Prostate gland (tissue), 2 donors: Measurements from ENCODE around the gene FLVCR1. TPM values are rescaled to one million over a fixed set of nuclear protein-coding genes. Genes with fewer than 3 reads are reported as not detected.

Experiments used
- DNase-seq: peaks from one replicate; pipeline ENCODE4 v3.0.0-alpha.2; 2019; ENCODE audit warnings: low spot score
- H3K27ac ChIP-seq, 2 donors: fragments of 200-600 bp; sonication (generic); 2 replicates each; pipeline ENCODE4 v1.5.1; 2017 to 2019
- H3K27me3 ChIP-seq: fragments of 200-600 bp; sonication (generic); replicated peaks from 2 replicates; pipeline ENCODE4 v1.5.1; 2019; ENCODE audit not compliant: insufficient read depth
- H3K36me3 ChIP-seq, 2 donors: fragments of 200-600 bp; sonication (generic); 1 replicate in 1 of 2; 2 replicates in 1 of 2; pipeline versions ENCODE4 v1.5.1 to v1.8.1; 2017 to 2019
- H3K4me1 ChIP-seq: fragments of 200-600 bp; sonication (generic); replicated peaks from 2 replicates; pipeline ENCODE4 v1.5.1; 2019
- H3K4me3 ChIP-seq, 2 donors: fragments of 200-600 bp; sonication (generic); 2 replicates each; pipeline ENCODE4 v1.5.1; 2017 to 2019
- H3K9me3 ChIP-seq: fragments of 200-600 bp; sonication (generic); 2 replicates; pipeline ENCODE4 v1.5.1; 2017
- CTCF ChIP-seq, 4 experiments: fragments of 200-600 bp in 2 of 4; fragments of 450-650 bp in 2 of 4; sonication (generic) in 2 of 4; IDR thresholded peaks; 1 replicate in 3 of 4; 2 replicates in 1 of 4; pipeline ENCODE4 v1.5.1; 2016 to 2019; ENCODE audit warnings: antibody characterized with exemption in 4 of 4, mild to moderate bottlenecking in 2 of 4, moderate library complexity in 2 of 4
- POLR2A ChIP-seq: fragments of 450-650 bp; IDR thresholded peaks from one replicate; pipeline ENCODE4 v1.6.1; 2016; ENCODE audit warnings: antibody characterized with exemption, mild to moderate bottlenecking
- POLR2AphosphoS5 ChIP-seq: sonication (generic); formaldehyde crosslinking; IDR thresholded peaks from one replicate; pipeline ENCODE4 v1.6.1; 2017; ENCODE audit warnings: antibody characterized with exemption
- WGBS: methylation state at CpG from one replicate; pipeline ENCODE4 v1.1.5; 2018; 5-methylcytosine and 5-hydroxymethylcytosine counted together
- intact Hi-C: fragments of 100-400 bp; cut with DNase I; formaldehyde crosslinking; loops from one replicate; pipeline ENCODE4 v1.14.2; 2022
- total RNA-seq, 2 donors: library from RNA; depleted of rRNA; stranded (reverse); fragments of >200 nt; gene quantifications; one replicate each; pipeline ENCODE4 v1.1.0, GENCODE V29; 2016

FLVCR1 gene
- total RNA-seq, 2 donors from 2014 or later: 11.1 to 13.4 TPM

- no peak for DNase-seq
- 93% methylated on average over 2 of the region's 2 CpGs for WGBS
- intact Hi-C loops: no loop called here
- H3K4me1 ChIP-seq: no peaks in the 10 kb centered on the region
- H3K27ac ChIP-seq: no peak overlapping the region
- H3K9me3 ChIP-seq: no peaks in the 10 kb centered on the region
- no peak overlapping the region for H3K4me3 ChIP-seq
- TF ChIP-seq POLR2AphosphoS5 (no peak), POLR2A (no peak), CTCF (IDR thresholded peaks at IDR 0.05) (no peak)
- H3K36me3 ChIP-seq: no peaks in the 10 kb centered on the region
- H3K27me3 ChIP-seq: no peaks in the 10 kb centered on the region
These were observed 60.7 kb downstream of the FLVCR1 start for GRCh38 chr1:212918824-212919223.

- no peak overlapping the region for H3K27ac ChIP-seq
- no peaks in the 10 kb centered on the region for H3K27me3 ChIP-seq
- H3K4me1 ChIP-seq: no peaks in the 10 kb centered on the region
- DNase-seq: no peak
- WGBS: 80% methylated on average over 7 of the region's 7 CpGs
- intact Hi-C loops: no loop called here
- H3K9me3 ChIP-seq: no peaks in the 10 kb centered on the region
- H3K36me3 ChIP-seq: no peaks in the 10 kb centered on the region
- H3K4me3 ChIP-seq: no peak overlapping the region
- TF ChIP-seq POLR2AphosphoS5 (no peak), CTCF (IDR thresholded peaks at IDR 0.05) (no peak), POLR2A (no peak)
These were observed 62.2 kb downstream of the FLVCR1 start for GRCh38 chr1:212920246-212920645.

- no peaks in the 10 kb centered on the region for H3K9me3 ChIP-seq
- no peaks in the 10 kb centered on the region for H3K27me3 ChIP-seq
- H3K27ac ChIP-seq: no peak overlapping the region
- WGBS: 72% methylated on average over 6 of the region's 6 CpGs
- TF ChIP-seq POLR2A (no peak), CTCF (IDR thresholded peaks at IDR 0.05) (no peak), POLR2AphosphoS5 (no peak)
- H3K36me3 ChIP-seq: no peaks in the 10 kb centered on the region
- no peak overlapping the region for H3K4me3 ChIP-seq
- no peak for DNase-seq
- H3K4me1 ChIP-seq: no peaks in the 10 kb centered on the region
- intact Hi-C loops: no loop called here
These were observed 62.8 kb downstream of the FLVCR1 start for GRCh38 chr1:212920896-212921295.

- intact Hi-C loops: no loop called here
- Histone ChIP-seq H3K9me3 (no peaks in the 10 kb centered on the region), H3K27me3 (no peaks in the 10 kb centered on the region), H3K27ac (no peak overlapping the region), H3K4me1 (no peaks in the 10 kb centered on the region), H3K4me3 (no peak overlapping the region), H3K36me3 (no peaks in the 10 kb centered on the region)
- 85% methylated on average over 5 of the region's 5 CpGs for WGBS
- DNase-seq: no peak
- TF ChIP-seq POLR2AphosphoS5 (no peak), POLR2A (no peak), CTCF (IDR thresholded peaks at IDR 0.05) (no peak)
These were observed 63.9 kb downstream of the FLVCR1 start for GRCh38 chr1:212922016-212922415.

GRCh38 chr1:212926372-212926771 lies 68.3 kb downstream of the FLVCR1 start:
- H3K9me3 ChIP-seq: no peaks in the 10 kb centered on the region
- no peaks in the 10 kb centered on the region for H3K36me3 ChIP-seq
- no peaks in the 10 kb centered on the region for H3K4me1 ChIP-seq
- intact Hi-C loops: no loop called here
- no peak for DNase-seq
- whole genome bisulfite sequencing: 94% methylated on average over 6 of the region's 6 CpGs
- no peak overlapping the region for H3K27ac ChIP-seq
- H3K4me3 ChIP-seq: no peak overlapping the region
- no peaks in the 10 kb centered on the region for H3K27me3 ChIP-seq
- TF ChIP-seq CTCF (IDR thresholded peaks at IDR 0.05): no peak
- TF ChIP-seq POLR2A: no peak
- TF ChIP-seq POLR2AphosphoS5: no peak
